Measurements from ENCODE around the gene AMZ1.
"Not testable (repeated sequence)": the region's sequence is repeated elsewhere in the genome, so short reads cannot be mapped to it uniquely, and the experiment has no call there.

The AMZ1 gene

GRCh38 chr7:2724453-2725177, 36.6 kb downstream of the AMZ1 start:
- H3K9me3 Mint-ChIP-seq, result no peaks in the 10 kb centered on the region
- H3K4me1 Mint-ChIP-seq, result peaks cover 35% of the 10 kb centered on the region
- H3K36me3 Mint-ChIP-seq (ENCODE audit: low read depth), result peaks cover 31% of the 10 kb centered on the region
- no peak for TF ChIP-seq CTCF (IDR thresholded peaks at IDR 0.05)
- DNase-seq, result no peak
- H3K27ac Mint-ChIP-seq, result no peak overlapping the region
- H3K27me3 Mint-ChIP-seq (ENCODE audit: low read depth, poor library complexity), result peaks cover 7% of the 10 kb centered on the region
- no peak overlapping the region for H3K4me3 Mint-ChIP-seq

GRCh38 chr7:2725178-2726105, 37.4 kb downstream of the AMZ1 start:
- no peak for DNase-seq
- peak overlapping the region; percentile 93 for H3K27ac Mint-ChIP-seq

GRCh38 chr7:2726316-2727018, 38.5 kb downstream of the AMZ1 start:
- Mint-ChIP-seq H3K9me3 (no peaks in the 10 kb centered on the region), H3K4me1 (peaks cover 36% of the 10 kb centered on the region), H3K27ac (no peak overlapping the region), H3K36me3 (ENCODE audit: low read depth) (peaks cover 36% of the 10 kb centered on the region), H3K4me3 (no peak overlapping the region), H3K27me3 (ENCODE audit: low read depth, poor library complexity) (peaks cover 2% of the 10 kb centered on the region)
- TF ChIP-seq CTCF (IDR thresholded peaks at IDR 0.05), result no peak
- no peak for DNase-seq

More at GRCh38 chr7:2725178-2726105, 37.4 kb downstream of the AMZ1 start:
- no peak for TF ChIP-seq CTCF (IDR thresholded peaks at IDR 0.05)
- H3K27me3 Mint-ChIP-seq (ENCODE audit: low read depth, poor library complexity), result peaks cover 7% of the 10 kb centered on the region
- H3K4me3 Mint-ChIP-seq, result no peak overlapping the region
- peaks cover 36% of the 10 kb centered on the region for H3K4me1 Mint-ChIP-seq
- H3K9me3 Mint-ChIP-seq, result no peaks in the 10 kb centered on the region
- peaks cover 32% of the 10 kb centered on the region for H3K36me3 Mint-ChIP-seq (ENCODE audit: low read depth)

- DNase-seq, result not testable (repeated sequence)
These were observed 39.2 kb downstream of the AMZ1 start for GRCh38 chr7:2727206-2727605.

GRCh38 chr7:2728316-2729030, 40.5 kb downstream of the AMZ1 start:
- no peaks in the 10 kb centered on the region for H3K9me3 Mint-ChIP-seq
- peak overlapping the region; percentile 91 for H3K27ac Mint-ChIP-seq
- peaks cover 2% of the 10 kb centered on the region for H3K27me3 Mint-ChIP-seq (ENCODE audit: low read depth, poor library complexity)
- H3K4me1 Mint-ChIP-seq, result peaks cover 45% of the 10 kb centered on the region
- TF ChIP-seq CTCF (IDR thresholded peaks at IDR 0.05), result no peak
- H3K36me3 Mint-ChIP-seq (ENCODE audit: low read depth), result peaks cover 56% of the 10 kb centered on the region
- DNase-seq, result no peak
- no peak overlapping the region for H3K4me3 Mint-ChIP-seq

More at GRCh38 chr7:2727206-2727605, 39.2 kb downstream of the AMZ1 start:
- Mint-ChIP-seq H3K4me1 (peaks cover 36% of the 10 kb centered on the region), H3K36me3 (ENCODE audit: low read depth) (peaks cover 43% of the 10 kb centered on the region)
- H3K27me3 Mint-ChIP-seq (ENCODE audit: low read depth, poor library complexity); H3K27ac Mint-ChIP-seq; H3K4me3 Mint-ChIP-seq; H3K9me3 Mint-ChIP-seq: not testable (repeated sequence)

All from nephron progenitor cell (in vitro differentiated cells).